ENCODE results near the gene ZBTB46.

- TF ChIP-seq, protein P1, sequence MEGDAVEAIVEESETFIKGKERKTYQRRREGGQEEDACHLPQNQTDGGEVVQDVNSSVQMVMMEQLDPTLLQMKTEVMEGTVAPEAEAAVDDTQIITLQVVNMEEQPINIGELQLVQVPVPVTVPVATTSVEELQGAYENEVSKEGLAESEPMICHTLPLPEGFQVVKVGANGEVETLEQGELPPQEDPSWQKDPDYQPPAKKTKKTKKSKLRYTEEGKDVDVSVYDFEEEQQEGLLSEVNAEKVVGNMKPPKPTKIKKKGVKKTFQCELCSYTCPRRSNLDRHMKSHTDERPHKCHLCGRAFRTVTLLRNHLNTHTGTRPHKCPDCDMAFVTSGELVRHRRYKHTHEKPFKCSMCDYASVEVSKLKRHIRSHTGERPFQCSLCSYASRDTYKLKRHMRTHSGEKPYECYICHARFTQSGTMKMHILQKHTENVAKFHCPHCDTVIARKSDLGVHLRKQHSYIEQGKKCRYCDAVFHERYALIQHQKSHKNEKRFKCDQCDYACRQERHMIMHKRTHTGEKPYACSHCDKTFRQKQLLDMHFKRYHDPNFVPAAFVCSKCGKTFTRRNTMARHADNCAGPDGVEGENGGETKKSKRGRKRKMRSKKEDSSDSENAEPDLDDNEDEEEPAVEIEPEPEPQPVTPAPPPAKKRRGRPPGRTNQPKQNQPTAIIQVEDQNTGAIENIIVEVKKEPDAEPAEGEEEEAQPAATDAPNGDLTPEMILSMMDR (IDR thresholded peaks at IDR 0.05) = no peak
- TF ChIP-seq POLR2A (IDR thresholded peaks at IDR 0.05) = no peak
Measured at GRCh38 chr20:63846128-63846771, 15.2 kb upstream of the ZBTB46 start.
